Liver (tissue), 9 donors: ENCODE data around the gene MOK. TPM values are rescaled to one million over a fixed set of nuclear protein-coding genes. Genes with fewer than 3 reads are reported as not detected.
A peak's percentile ranks its signal among the peaks of the same experiment; 100 is the strongest.

ENCODE experiments used
- DNase-seq: peaks from one replicate; pipeline ENCODE4 v3.0.0-alpha.2; 2017; ENCODE audit warnings: low spot score
- H3K27ac ChIP-seq, 2 donors: one replicate each; pipeline ENCODE4 v1.7.0; 2013; ENCODE audit warnings: inconsistent platforms in 2 of 2, low read length in 2 of 2, control low read depth in 1 of 2, low read depth in 1 of 2, mild to moderate bottlenecking in 1 of 2
- H3K27me3 ChIP-seq, 4 donors: one replicate each; pipeline versions ENCODE4 v1.6.1 to v1.7.0; 2013; ENCODE audit warnings: low read length in 3 of 4, inconsistent platforms in 1 of 4, mild to moderate bottlenecking in 1 of 4, moderate library complexity in 1 of 4; ENCODE audit not compliant: control insufficient read depth in 4 of 4, insufficient read depth in 4 of 4
- H3K36me3 ChIP-seq, 4 donors: one replicate each; pipeline versions ENCODE4 v1.6.1 to v1.7.0; 2013; ENCODE audit warnings: low read length in 3 of 4, mild to moderate bottlenecking in 3 of 4, low read depth in 1 of 4, moderate library complexity in 1 of 4; ENCODE audit not compliant: control insufficient read depth in 4 of 4, insufficient read depth in 3 of 4
- H3K4me1 ChIP-seq, 4 donors: one replicate each; pipeline versions ENCODE4 v1.6.1 to v1.7.0; 2013; ENCODE audit warnings: low read length in 3 of 4, mild to moderate bottlenecking in 3 of 4, moderate library complexity in 1 of 4; ENCODE audit not compliant: control insufficient read depth in 4 of 4, insufficient read depth in 4 of 4
- H3K4me3 ChIP-seq, 3 donors: one replicate each; pipeline versions ENCODE4 v1.6.1 to v1.7.0; 2013; ENCODE audit warnings: low read length in 3 of 3, control low read depth in 1 of 3, low read depth in 1 of 3, mild to moderate bottlenecking in 1 of 3
- H3K9ac ChIP-seq, 2 donors: one replicate each; pipeline ENCODE4 v1.7.0; 2013; ENCODE audit warnings: low read length in 2 of 2, mild to moderate bottlenecking in 2 of 2, moderate library complexity in 2 of 2, control low read depth in 1 of 2, low read depth in 1 of 2
- H3K9me3 ChIP-seq, 4 donors: one replicate each; pipeline versions ENCODE4 v1.6.1 to v1.7.0; 2013; ENCODE audit warnings: low read length in 3 of 4; ENCODE audit not compliant: control insufficient read depth in 4 of 4
- EGR1 ChIP-seq, 2 donors: IDR thresholded peaks; 2 replicates each; pipeline ENCODE4 v1.6.1; 2016 to 2018; ENCODE audit warnings: antibody characterized with exemption in 2 of 2, low read depth in 2 of 2
- FOXA2 ChIP-seq: IDR thresholded peaks from 2 replicates; pipeline ENCODE4 v1.6.1; 2016; ENCODE audit warnings: antibody characterized with exemption
- GABPA ChIP-seq, 2 donors: IDR thresholded peaks in 1 of 2; conservative IDR thresholded peaks in 1 of 2; 2 replicates each; pipeline ENCODE4 v1.6.1; 2016; ENCODE audit warnings: antibody characterized with exemption in 2 of 2, mild to moderate bottlenecking in 1 of 2, moderate library complexity in 1 of 2
- HNF4A ChIP-seq, 2 donors: conservative IDR thresholded peaks; 2 replicates each; pipeline ENCODE4 v1.6.1; 2016; ENCODE audit warnings: antibody characterized with exemption in 2 of 2, mild to moderate bottlenecking in 2 of 2
- JUND ChIP-seq, 2 donors: IDR thresholded peaks; 2 replicates each; pipeline ENCODE4 v1.6.1; 2016; ENCODE audit warnings: antibody characterized with exemption in 2 of 2
- NR2F2 ChIP-seq: IDR thresholded peaks from 2 replicates; pipeline ENCODE4 v1.6.1; 2016; ENCODE audit warnings: antibody characterized with exemption
- RAD21 ChIP-seq, 2 donors: IDR thresholded peaks; 2 replicates each; pipeline ENCODE4 v1.6.1; 2016; ENCODE audit warnings: antibody characterized with exemption in 2 of 2, mild to moderate bottlenecking in 2 of 2
- RXRA ChIP-seq, 2 donors: IDR thresholded peaks; 2 replicates each; pipeline ENCODE4 v1.6.1; 2017 to 2018; ENCODE audit warnings: antibody characterized with exemption in 2 of 2, mild to moderate bottlenecking in 1 of 2
- SP1 ChIP-seq: IDR thresholded peaks from 2 replicates; pipeline ENCODE4 v1.6.1; 2018; ENCODE audit warnings: antibody characterized with exemption, mild to moderate bottlenecking
- WGBS: extraction: QIAGEN DNeasy Blood & Tissue Kit; methylation state at CpG from one replicate; pipeline ENCODE4 v1.1.7; 2013; 5-methylcytosine and 5-hydroxymethylcytosine counted together
- polyA plus RNA-seq, 2 donors: library from polyadenylated mRNA; stranded (reverse) in 1 of 2; unstranded in 1 of 2; fragments of 200-250 nt in 1 of 2; fragments of >200 nt in 1 of 2; fragmentation: Nextera tagmentation in 1 of 2; extraction: Ambion mirVana in 1 of 2; gene quantifications; one replicate each; pipeline versions ENCODE4 v1.2.1 to v1.2.3, GENCODE V29; 2013 to 2015
- total RNA-seq, 2 donors: library from RNA; depleted of rRNA; stranded (reverse); fragments of >200 nt; gene quantifications; one replicate each; pipeline ENCODE4 v1.2.3, GENCODE V29; 2014
- TF ChIP-seq, protein P1 (sequence below): fragments of 150-350 bp; IDR thresholded peaks from 2 replicates; pipeline ENCODE4 v1.5.1; 2017; ENCODE audit warnings: improper control_type of control experiment, low read depth, low read length; ENCODE audit not compliant: missing input control
- TF ChIP-seq, protein P2 (sequence below): IDR thresholded peaks from 2 replicates; pipeline ENCODE4 v1.6.1; 2016; ENCODE audit warnings: antibody characterized with exemption
- TF ChIP-seq, protein P3 (sequence below): IDR thresholded peaks from 2 replicates; pipeline ENCODE4 v1.6.1; 2016; ENCODE audit warnings: antibody characterized with exemption
- TF ChIP-seq, protein P4 (sequence below): IDR thresholded peaks from 2 replicates; pipeline ENCODE4 v1.6.1; 2016; ENCODE audit warnings: antibody characterized with exemption, mild to moderate bottlenecking
- donor health status: healthy.
- donor health status: healthy.
- donor health status: healthy.
- donor health status: healthy.
- donor health status: healthy.

The MOK gene
- total and polyA plus RNA-seq, 4 donors, result 2.4 to 6.4 (median 2.9) TPM

DNA sequence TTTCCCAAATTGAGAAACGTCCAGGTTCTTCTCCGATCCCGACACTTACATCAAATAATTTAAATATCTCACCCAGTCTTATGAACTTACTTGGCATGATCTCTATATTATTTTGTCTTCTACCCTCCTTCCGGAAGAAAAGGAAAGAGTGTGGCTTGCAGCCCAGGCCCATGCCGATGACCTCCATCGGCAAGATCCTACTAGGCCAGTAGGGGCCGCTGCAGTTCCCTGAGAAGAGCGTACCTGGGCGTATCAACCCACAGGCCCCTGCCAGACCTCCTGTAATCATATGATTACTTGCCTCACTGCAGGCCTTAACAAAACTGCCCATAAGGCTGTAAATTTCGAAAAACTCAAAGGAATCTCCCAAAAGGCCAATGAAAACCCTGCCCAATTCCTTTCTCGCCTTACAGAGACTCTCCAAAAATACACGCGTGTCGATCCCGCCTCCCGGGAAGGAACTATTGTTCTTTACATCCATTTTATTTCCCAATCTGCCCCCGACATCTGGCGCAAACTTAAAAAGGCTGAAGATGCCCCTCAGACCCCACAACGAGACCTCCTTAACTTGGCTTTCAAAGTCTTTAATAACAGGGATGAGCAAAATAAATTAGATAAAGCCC lies 69.6 kb downstream of the MOK start:
- H3K27ac ChIP-seq, result peak overlapping the region; percentile 25 to 43
- no peaks in the 10 kb centered on the region for H3K9me3 ChIP-seq
- no peaks in the 10 kb centered on the region for H3K4me1 ChIP-seq
- no peaks in the 10 kb centered on the region for H3K27me3 ChIP-seq
- peak overlapping the region in 1 of 2 donors; percentile 2 for H3K9ac ChIP-seq
- H3K36me3 ChIP-seq, result no peaks in the 10 kb centered on the region
- peak; percentile 83 for DNase-seq
- peak overlapping the region in 1 of 3 donors; percentile 20 for H3K4me3 ChIP-seq
- whole genome bisulfite sequencing, result 43% methylated on average over 19 of the region's 19 CpGs
- TF ChIP-seq, protein P1, sequence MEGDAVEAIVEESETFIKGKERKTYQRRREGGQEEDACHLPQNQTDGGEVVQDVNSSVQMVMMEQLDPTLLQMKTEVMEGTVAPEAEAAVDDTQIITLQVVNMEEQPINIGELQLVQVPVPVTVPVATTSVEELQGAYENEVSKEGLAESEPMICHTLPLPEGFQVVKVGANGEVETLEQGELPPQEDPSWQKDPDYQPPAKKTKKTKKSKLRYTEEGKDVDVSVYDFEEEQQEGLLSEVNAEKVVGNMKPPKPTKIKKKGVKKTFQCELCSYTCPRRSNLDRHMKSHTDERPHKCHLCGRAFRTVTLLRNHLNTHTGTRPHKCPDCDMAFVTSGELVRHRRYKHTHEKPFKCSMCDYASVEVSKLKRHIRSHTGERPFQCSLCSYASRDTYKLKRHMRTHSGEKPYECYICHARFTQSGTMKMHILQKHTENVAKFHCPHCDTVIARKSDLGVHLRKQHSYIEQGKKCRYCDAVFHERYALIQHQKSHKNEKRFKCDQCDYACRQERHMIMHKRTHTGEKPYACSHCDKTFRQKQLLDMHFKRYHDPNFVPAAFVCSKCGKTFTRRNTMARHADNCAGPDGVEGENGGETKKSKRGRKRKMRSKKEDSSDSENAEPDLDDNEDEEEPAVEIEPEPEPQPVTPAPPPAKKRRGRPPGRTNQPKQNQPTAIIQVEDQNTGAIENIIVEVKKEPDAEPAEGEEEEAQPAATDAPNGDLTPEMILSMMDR, result peak; percentile 86
- TF ChIP-seq JUND (IDR thresholded peaks at IDR 0.05) (no peak), GABPA (IDR thresholded peaks at IDR 0.05 in 1 of 2, conservative IDR thresholded peaks at IDR 0.05 in 1 of 2) (no peak), RXRA (IDR thresholded peaks at IDR 0.05) (peak; percentile 34 to 53), RAD21 (IDR thresholded peaks at IDR 0.05) (peak; percentile 90 to 93), NR2F2 (peak; percentile 37), EGR1 (IDR thresholded peaks at IDR 0.05; ENCODE audit: low read depth in 2 of 2) (no peak)

DNA sequence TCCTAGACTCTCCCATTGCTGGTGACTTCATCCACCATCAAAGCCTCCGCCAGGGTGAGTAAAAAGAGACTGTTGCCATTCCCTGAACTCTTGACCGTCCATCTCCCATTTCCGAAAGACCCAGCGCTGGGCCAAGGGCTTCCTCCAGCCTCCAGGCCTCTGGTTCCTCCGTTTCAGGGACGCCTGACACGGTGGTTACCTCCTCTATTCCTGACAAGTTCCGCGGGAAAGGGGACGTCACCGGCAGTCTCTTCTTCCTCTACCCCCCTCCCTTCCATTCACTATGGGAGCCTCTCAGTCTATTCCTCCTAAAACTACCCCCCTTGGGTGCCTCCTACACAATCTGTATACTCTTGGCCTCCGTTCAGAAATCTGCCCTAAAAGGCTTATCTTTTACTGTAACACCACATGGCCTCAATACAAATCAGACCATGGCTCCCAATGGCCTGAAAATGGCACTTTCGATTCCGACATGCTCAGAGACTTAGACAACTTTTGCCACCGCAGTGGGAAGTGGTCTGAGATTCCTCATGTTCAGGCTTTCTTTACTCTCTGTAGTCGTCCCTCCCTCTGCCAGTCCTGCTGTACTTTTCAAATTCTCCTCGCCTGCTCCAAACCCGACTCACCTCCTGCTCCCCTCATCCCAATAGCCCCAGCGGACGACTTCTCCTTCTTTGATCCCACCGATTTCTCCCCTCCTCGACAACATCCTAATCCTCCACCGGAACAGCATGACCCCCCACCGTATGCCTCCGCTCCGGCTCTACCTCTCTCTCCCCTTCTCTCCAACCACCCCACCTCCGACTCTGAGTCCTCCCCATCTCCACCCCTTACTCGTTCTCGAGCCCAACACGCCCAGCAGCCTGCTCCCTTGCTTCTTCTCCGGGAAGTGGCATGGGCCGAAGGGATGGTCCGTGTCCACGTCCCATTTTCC lies 70.4 kb downstream of the MOK start:
- Histone ChIP-seq H3K9me3 (no peaks in the 10 kb centered on the region), H3K36me3 (no peaks in the 10 kb centered on the region), H3K4me1 (no peaks in the 10 kb centered on the region), H3K9ac (peak overlapping the region in 1 of 2 donors; percentile 2), H3K4me3 (peak overlapping the region in 1 of 3 donors; percentile 20), H3K27ac (peak overlapping the region; percentile 25 to 43), H3K27me3 (no peaks in the 10 kb centered on the region)
- 73% methylated on average over 34 of the region's 34 CpGs for WGBS
- DNase-seq, result no peak
- TF ChIP-seq, protein P2, sequence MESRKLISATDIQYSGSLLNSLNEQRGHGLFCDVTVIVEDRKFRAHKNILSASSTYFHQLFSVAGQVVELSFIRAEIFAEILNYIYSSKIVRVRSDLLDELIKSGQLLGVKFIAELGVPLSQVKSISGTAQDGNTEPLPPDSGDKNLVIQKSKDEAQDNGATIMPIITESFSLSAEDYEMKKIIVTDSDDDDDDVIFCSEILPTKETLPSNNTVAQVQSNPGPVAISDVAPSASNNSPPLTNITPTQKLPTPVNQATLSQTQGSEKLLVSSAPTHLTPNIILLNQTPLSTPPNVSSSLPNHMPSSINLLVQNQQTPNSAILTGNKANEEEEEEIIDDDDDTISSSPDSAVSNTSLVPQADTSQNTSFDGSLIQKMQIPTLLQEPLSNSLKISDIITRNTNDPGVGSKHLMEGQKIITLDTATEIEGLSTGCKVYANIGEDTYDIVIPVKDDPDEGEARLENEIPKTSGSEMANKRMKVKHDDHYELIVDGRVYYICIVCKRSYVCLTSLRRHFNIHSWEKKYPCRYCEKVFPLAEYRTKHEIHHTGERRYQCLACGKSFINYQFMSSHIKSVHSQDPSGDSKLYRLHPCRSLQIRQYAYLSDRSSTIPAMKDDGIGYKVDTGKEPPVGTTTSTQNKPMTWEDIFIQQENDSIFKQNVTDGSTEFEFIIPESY, result no peak
- TF ChIP-seq, protein P1, result no peak
- no peak for TF ChIP-seq SP1
- no peak for TF ChIP-seq GABPA (IDR thresholded peaks at IDR 0.05 in 1 of 2, conservative IDR thresholded peaks at IDR 0.05 in 1 of 2)
- TF ChIP-seq, protein P3, sequence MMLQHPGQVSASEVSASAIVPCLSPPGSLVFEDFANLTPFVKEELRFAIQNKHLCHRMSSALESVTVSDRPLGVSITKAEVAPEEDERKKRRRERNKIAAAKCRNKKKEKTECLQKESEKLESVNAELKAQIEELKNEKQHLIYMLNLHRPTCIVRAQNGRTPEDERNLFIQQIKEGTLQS, result no peak
- no peak for TF ChIP-seq HNF4A (conservative IDR thresholded peaks at IDR 0.05)
- TF ChIP-seq FOXA2, result no peak
- no peak for TF ChIP-seq EGR1 (IDR thresholded peaks at IDR 0.05; ENCODE audit: low read depth in 2 of 2)
- TF ChIP-seq, protein P4, sequence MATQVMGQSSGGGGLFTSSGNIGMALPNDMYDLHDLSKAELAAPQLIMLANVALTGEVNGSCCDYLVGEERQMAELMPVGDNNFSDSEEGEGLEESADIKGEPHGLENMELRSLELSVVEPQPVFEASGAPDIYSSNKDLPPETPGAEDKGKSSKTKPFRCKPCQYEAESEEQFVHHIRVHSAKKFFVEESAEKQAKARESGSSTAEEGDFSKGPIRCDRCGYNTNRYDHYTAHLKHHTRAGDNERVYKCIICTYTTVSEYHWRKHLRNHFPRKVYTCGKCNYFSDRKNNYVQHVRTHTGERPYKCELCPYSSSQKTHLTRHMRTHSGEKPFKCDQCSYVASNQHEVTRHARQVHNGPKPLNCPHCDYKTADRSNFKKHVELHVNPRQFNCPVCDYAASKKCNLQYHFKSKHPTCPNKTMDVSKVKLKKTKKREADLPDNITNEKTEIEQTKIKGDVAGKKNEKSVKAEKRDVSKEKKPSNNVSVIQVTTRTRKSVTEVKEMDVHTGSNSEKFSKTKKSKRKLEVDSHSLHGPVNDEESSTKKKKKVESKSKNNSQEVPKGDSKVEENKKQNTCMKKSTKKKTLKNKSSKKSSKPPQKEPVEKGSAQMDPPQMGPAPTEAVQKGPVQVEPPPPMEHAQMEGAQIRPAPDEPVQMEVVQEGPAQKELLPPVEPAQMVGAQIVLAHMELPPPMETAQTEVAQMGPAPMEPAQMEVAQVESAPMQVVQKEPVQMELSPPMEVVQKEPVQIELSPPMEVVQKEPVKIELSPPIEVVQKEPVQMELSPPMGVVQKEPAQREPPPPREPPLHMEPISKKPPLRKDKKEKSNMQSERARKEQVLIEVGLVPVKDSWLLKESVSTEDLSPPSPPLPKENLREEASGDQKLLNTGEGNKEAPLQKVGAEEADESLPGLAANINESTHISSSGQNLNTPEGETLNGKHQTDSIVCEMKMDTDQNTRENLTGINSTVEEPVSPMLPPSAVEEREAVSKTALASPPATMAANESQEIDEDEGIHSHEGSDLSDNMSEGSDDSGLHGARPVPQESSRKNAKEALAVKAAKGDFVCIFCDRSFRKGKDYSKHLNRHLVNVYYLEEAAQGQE, result no peak
- TF ChIP-seq RAD21 (IDR thresholded peaks at IDR 0.05), result no peak
